Measurements from ENCODE around the gene NKD1.

The NKD1 gene

GRCh38 chr16:50602531-50603205 lies 54.5 kb downstream of the NKD1 start:
- DNase-seq = no peak

- no peak for DNase-seq
Observed at GRCh38 chr16:50603206-50604064, 55.2 kb downstream of the NKD1 start.

- no peak for DNase-seq
Observed at GRCh38 chr16:50604065-50604418, 55.8 kb downstream of the NKD1 start.

- no peak for DNase-seq
Observed at GRCh38 chr16:50604610-50605009, 56.4 kb downstream of the NKD1 start.

- DNase-seq = no peak
Observed at GRCh38 chr16:50605733-50606430, 57.7 kb downstream of the NKD1 start.

- no peak for DNase-seq
Observed at GRCh38 chr16:50606431-50607050, 58.3 kb downstream of the NKD1 start.

GRCh38 chr16:50607051-50607431 lies 58.8 kb downstream of the NKD1 start:
- no peak for DNase-seq

GRCh38 chr16:50607447-50607846 lies 59.3 kb downstream of the NKD1 start:
- no peak for DNase-seq

- DNase-seq = no peak
Observed at GRCh38 chr16:50607970-50608557, 59.9 kb downstream of the NKD1 start.

- no peak for DNase-seq
Observed at GRCh38 chr16:50609049-50609448, 60.9 kb downstream of the NKD1 start.

GRCh38 chr16:50609471-50609870 lies 61.3 kb downstream of the NKD1 start:
- DNase-seq = no peak

GRCh38 chr16:50610331-50611262 lies 62.4 kb downstream of the NKD1 start:
- no peak for DNase-seq

- no peak for DNase-seq
Observed at GRCh38 chr16:50611332-50611934, 63.2 kb downstream of the NKD1 start.

GRCh38 chr16:50611995-50612848 lies 64.0 kb downstream of the NKD1 start:
- DNase-seq = no peak

- no peak for DNase-seq
Observed at GRCh38 chr16:50612849-50613198, 64.6 kb downstream of the NKD1 start.

- DNase-seq = no peak
Observed at GRCh38 chr16:50613281-50613963, 65.2 kb downstream of the NKD1 start.

- no peak for DNase-seq
Observed at GRCh38 chr16:50613964-50614474, 65.8 kb downstream of the NKD1 start.

GRCh38 chr16:50614955-50615724 lies 66.9 kb downstream of the NKD1 start:
- DNase-seq = no peak

GRCh38 chr16:50615891-50616290 lies 67.7 kb downstream of the NKD1 start:
- no peak for DNase-seq

Measured in activated CD4-positive, alpha-beta T cell treated with anti-CD3 and anti-CD28 coated beads, Interleukin-2, amount 50 U/mL, for 16 hours (primary cell).